ENCODE data around the gene MMP24.
"Not testable (repeated sequence)": the region's sequence is repeated elsewhere in the genome, so short reads cannot be mapped to it uniquely, and the experiment has no call there.

The MMP24 gene

GRCh38 chr20:35311822-35312221 is 85.3 kb downstream of the MMP24 start:
- DNase-seq (ENCODE audit: low spot score), result no peak

- no peak for DNase-seq (ENCODE audit: low spot score)
Observed at GRCh38 chr20:35312318-35312717, 85.8 kb downstream of the MMP24 start.

- no peak for DNase-seq (ENCODE audit: low spot score)
Observed at GRCh38 chr20:35314816-35315631, 88.5 kb downstream of the MMP24 start.

- DNase-seq (ENCODE audit: low spot score), result not testable (repeated sequence)
Observed at GRCh38 chr20:35315632-35316020, 89.1 kb downstream of the MMP24 start.

- DNase-seq (ENCODE audit: low spot score), result no peak
Observed at GRCh38 chr20:35316086-35316485, 89.6 kb downstream of the MMP24 start.

- DNase-seq (ENCODE audit: low spot score), result no peak
Observed at GRCh38 chr20:35317416-35318210, 91.1 kb downstream of the MMP24 start.

- DNase-seq (ENCODE audit: low spot score), result no peak
Observed at GRCh38 chr20:35318502-35319157, 92.1 kb downstream of the MMP24 start.

- DNase-seq (ENCODE audit: low spot score), result no peak
Observed at GRCh38 chr20:35319192-35319870, 92.8 kb downstream of the MMP24 start.

- DNase-seq (ENCODE audit: low spot score), result no peak
Observed at GRCh38 chr20:35319871-35320197, 93.3 kb downstream of the MMP24 start.

GRCh38 chr20:35320396-35321126 is 94.1 kb downstream of the MMP24 start:
- no peak for DNase-seq (ENCODE audit: low spot score)

GRCh38 chr20:35325401-35325800 is 98.9 kb downstream of the MMP24 start:
- no peak for DNase-seq (ENCODE audit: low spot score)

GRCh38 chr20:35326021-35326739 is 99.7 kb downstream of the MMP24 start:
- peak; percentile 21 for DNase-seq (ENCODE audit: low spot score)

Measured in pons (tissue), 1 donor.